CD14-positive monocyte (primary cell): ENCODE results near the gene OSMR. TPM values are rescaled to one million over a fixed set of nuclear protein-coding genes. Genes with fewer than 3 reads are reported as not detected.

Experiments
- DNase-seq, 3 donors: peaks; one replicate each; pipeline ENCODE4 v3.0.0-alpha.2; 2011 to 2022
- H2AFZ ChIP-seq: 2 replicates; pipeline ENCODE4 v1.6.0; 2012; ENCODE audit warnings: mild to moderate bottlenecking, low read depth, low read length, inconsistent platforms; ENCODE audit not compliant: insufficient read depth, poor library complexity, severe bottlenecking
- H3K27ac ChIP-seq, 2 donors: 1 replicate in 1 of 2; 2 replicates in 1 of 2; pipeline ENCODE4 v1.5.1; 2012 to 2013; ENCODE audit warnings: low read length in 2 of 2, control low read depth in 1 of 2, inconsistent platforms in 1 of 2, low read depth in 1 of 2, mild to moderate bottlenecking in 1 of 2
- H3K27me3 ChIP-seq, 2 donors: one replicate each; pipeline versions ENCODE4 v1.6.0 to v1.6.1; 2011 to 2013; ENCODE audit warnings: low read length in 2 of 2; ENCODE audit not compliant: control insufficient read depth in 2 of 2, insufficient read depth in 2 of 2
- H3K36me3 ChIP-seq, 2 donors: replicated peaks in 1 of 2; 1 replicate in 1 of 2; 2 replicates in 1 of 2; pipeline versions ENCODE4 v1.5.1 to v1.6.1; 2012 to 2013; ENCODE audit warnings: low read length in 2 of 2, control low read depth in 1 of 2, inconsistent platforms in 1 of 2, mild to moderate bottlenecking in 1 of 2; ENCODE audit not compliant: insufficient read depth in 2 of 2, control insufficient read depth in 1 of 2
- H3K4me1 ChIP-seq, 2 donors: 1 replicate in 1 of 2; 2 replicates in 1 of 2; pipeline versions ENCODE4 v1.5.1 to v1.6.1; 2012 to 2013; ENCODE audit warnings: low read length in 2 of 2, control low read depth in 1 of 2, inconsistent platforms in 1 of 2, mild to moderate bottlenecking in 1 of 2, moderate library complexity in 1 of 2; ENCODE audit not compliant: insufficient read depth in 2 of 2, control insufficient read depth in 1 of 2
- H3K4me2 ChIP-seq: replicated peaks from 2 replicates; pipeline ENCODE3; 2012; ENCODE audit warnings: low read length, moderate library complexity, mild to moderate bottlenecking; ENCODE audit not compliant: poor library complexity, severe bottlenecking; ENCODE audit errors: extremely low read depth
- H3K4me3 ChIP-seq, 3 experiments: fragments of 200-600 bp in 1 of 3; sonication (generic) in 1 of 3; replicated peaks in 1 of 3; 1 replicate in 2 of 3; 2 replicates in 1 of 3; pipeline ENCODE4 v1.5.1; 2011 to 2013; ENCODE audit warnings: low read length in 3 of 3, mild to moderate bottlenecking in 3 of 3, control low read depth in 2 of 3, low read depth in 2 of 3, inconsistent platforms in 1 of 3, moderate library complexity in 1 of 3
- H3K79me2 ChIP-seq: 2 replicates; pipeline ENCODE4 v1.6.0; 2012; ENCODE audit warnings: mild to moderate bottlenecking, control low read depth, inconsistent platforms, low read length, moderate library complexity; ENCODE audit not compliant: insufficient read depth
- H3K9ac ChIP-seq: 2 replicates; pipeline ENCODE4 v1.6.0; 2017; ENCODE audit warnings: low read length, mild to moderate bottlenecking; ENCODE audit not compliant: insufficient read depth, poor library complexity, severe bottlenecking
- H3K9me3 ChIP-seq, 2 donors: replicated peaks in 1 of 2; 1 replicate in 1 of 2; 2 replicates in 1 of 2; pipeline versions ENCODE4 v1.5.1 to v1.6.1; 2012 to 2013; ENCODE audit warnings: low read length in 2 of 2, control low read depth in 1 of 2; ENCODE audit not compliant: control insufficient read depth in 1 of 2, insufficient read depth in 1 of 2
- H4K20me1 ChIP-seq: 2 replicates; pipeline ENCODE4 v1.6.0; 2012; ENCODE audit warnings: mild to moderate bottlenecking, low read length, control low read depth, moderate library complexity; ENCODE audit not compliant: insufficient read depth
- H3K27ac Mint-ChIP-seq, 7 donors: one replicate each; pipeline ENCODE4 v1.8.0; 2020; ENCODE audit warnings: mild to moderate bottlenecking in 7 of 7, mixed read lengths in 7 of 7, moderate library complexity in 6 of 7, inconsistent platforms in 2 of 7
- H3K27me3 Mint-ChIP-seq, 3 donors: one replicate each; pipeline ENCODE4 v1.8.0; 2021 to 2022; ENCODE audit warnings: low read depth in 3 of 3, mild to moderate bottlenecking in 3 of 3, mixed read lengths in 3 of 3, moderate library complexity in 3 of 3, inconsistent platforms in 1 of 3
- H3K36me3 Mint-ChIP-seq, 2 donors: one replicate each; pipeline ENCODE4 v1.8.0; 2020; ENCODE audit warnings: mixed read lengths in 2 of 2, inconsistent platforms in 1 of 2, mild to moderate bottlenecking in 1 of 2
- H3K4me1 Mint-ChIP-seq: one replicate; pipeline ENCODE4 v1.8.0; 2020; ENCODE audit warnings: mild to moderate bottlenecking, mixed read lengths
- H3K4me3 Mint-ChIP-seq, 2 donors: one replicate each; pipeline ENCODE4 v1.8.0; 2020; ENCODE audit warnings: mild to moderate bottlenecking in 2 of 2, mixed read lengths in 2 of 2, moderate library complexity in 1 of 2
- H3K9me3 Mint-ChIP-seq, 7 donors: one replicate each; pipeline ENCODE4 v1.8.0; 2020 to 2022; ENCODE audit warnings: mixed read lengths in 7 of 7, mild to moderate bottlenecking in 6 of 7, moderate library complexity in 6 of 7, inconsistent platforms in 2 of 7
- CTCF ChIP-seq: fragments of 200-600 bp; IDR thresholded peaks from one replicate; pipeline ENCODE4 v1.8.0; 2022; ENCODE audit warnings: antibody characterized with exemption, mild to moderate bottlenecking
- WGBS: methylation state at CpG from one replicate; pipeline ENCODE4 v1.1.5; 2013; ENCODE audit warnings: missing lambda C conversion rate; ENCODE audit not compliant: insufficient coverage; 5-methylcytosine and 5-hydroxymethylcytosine counted together
- intact Hi-C, 2 donors: fragments of 100-400 bp; cut with micrococcal nuclease; formaldehyde crosslinking; loops; one replicate each; pipeline versions ENCODE4 v1.15.0 to v1.15.1; 2023
- polyA plus RNA-seq, 3 donors: library from polyadenylated mRNA; depleted of rRNA in 1 of 3; unstranded in 2 of 3; stranded (reverse) in 1 of 3; fragments of 300-500 nt in 2 of 3; fragments of >200 nt in 1 of 3; fragmentation: Illumina TruSeq in 2 of 3; gene quantifications; 1 replicate in 2 of 3; 2 replicates in 1 of 3; pipeline ENCODE4 v1.2.3, GENCODE V29; 2012 to 2021

OSMR gene
- polyA plus RNA-seq, 3 donors = not detected

GRCh38 chr5:38800515-38800914 lies 45.3 kb upstream of the OSMR start:
- Histone ChIP-seq H3K4me2 (no peak overlapping the region), H3K9ac (no peak overlapping the region), H3K9me3 (no peaks in the 10 kb centered on the region), H3K27me3 (peaks cover 0 to 8% of the 10 kb centered on the region in 2 donors), H3K36me3 (no peaks in the 10 kb centered on the region), H3K79me2 (no peaks in the 10 kb centered on the region), H4K20me1 (no peaks in the 10 kb centered on the region), H3K4me1 (no peaks in the 10 kb centered on the region), H2AFZ (no peak overlapping the region), H3K4me3 (no peak overlapping the region), H3K27ac (no peak overlapping the region)
- intact Hi-C loops = loop anchor here in 1 of 2 donors (10.0 kb wide), 1 partner anchor 356 kb away; no protein-coding TSS in a partner anchor
- Mint-ChIP-seq H3K9me3 (no peaks in the 10 kb centered on the region), H3K4me1 (no peaks in the 10 kb centered on the region), H3K4me3 (no peak overlapping the region), H3K27me3 (peaks cover 14 to 17% (median 17%) of the 10 kb centered on the region in 3 donors), H3K36me3 (no peaks in the 10 kb centered on the region), H3K27ac (peak overlapping the region in 1 of 7 donors; percentile 49)
- no peak for TF ChIP-seq CTCF
- DNase-seq = no peak
- WGBS = 85% methylated on average over 3 of the region's 3 CpGs

- H3K36me3 Mint-ChIP-seq = no peaks in the 10 kb centered on the region
- Histone ChIP-seq H3K27me3 (peaks cover 0 to 21% of the 10 kb centered on the region in 2 donors), H3K4me2 (no peak overlapping the region), H3K4me1 (no peaks in the 10 kb centered on the region), H4K20me1 (no peaks in the 10 kb centered on the region), H3K79me2 (no peaks in the 10 kb centered on the region), H2AFZ (no peak overlapping the region), H3K4me3 (no peak overlapping the region), H3K36me3 (no peaks in the 10 kb centered on the region), H3K9me3 (no peaks in the 10 kb centered on the region), H3K9ac (no peak overlapping the region), H3K27ac (no peak overlapping the region)
- peaks cover 0 to 5% (median 0%) of the 10 kb centered on the region in 7 donors for H3K9me3 Mint-ChIP-seq
- H3K4me3 Mint-ChIP-seq = no peak overlapping the region
- WGBS = no CpG with 5 or more reads among the region's 4 CpGs
- H3K27ac Mint-ChIP-seq = no peak overlapping the region
- TF ChIP-seq CTCF = no peak
- intact Hi-C loops = loop anchor here in 1 of 2 donors (10.0 kb wide), 1 partner anchor 357 kb away; no protein-coding TSS in a partner anchor
- H3K27me3 Mint-ChIP-seq = peaks cover 19 to 23% (median 21%) of the 10 kb centered on the region in 3 donors
- no peaks in the 10 kb centered on the region for H3K4me1 Mint-ChIP-seq
- no peak for DNase-seq
Observed at GRCh38 chr5:38802125-38802524, 43.7 kb upstream of the OSMR start.
